ENCODE results near the gene CCDC106.

Gene CCDC106

DNA sequence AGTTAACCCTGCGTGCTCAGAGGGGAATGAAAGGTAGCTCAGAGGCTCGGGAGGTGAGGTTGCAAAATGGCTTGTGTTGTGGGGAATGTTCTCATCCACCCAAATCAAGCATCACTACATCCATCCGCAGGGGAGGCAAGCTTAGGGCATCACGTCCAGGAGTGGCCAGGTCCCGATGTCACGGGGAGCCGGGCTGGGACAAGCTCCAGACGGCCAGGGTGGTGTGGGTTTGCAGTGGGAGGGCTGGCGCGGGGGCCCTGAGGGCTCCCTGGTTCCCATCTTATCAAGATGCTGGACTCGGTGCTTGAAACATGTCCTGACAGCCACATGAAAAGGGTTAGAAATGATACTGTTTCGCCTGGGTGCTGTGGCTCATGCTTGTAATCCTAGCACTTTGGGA, 52.8 kb downstream of the CCDC106 start:
- no peak for DNase-seq

DNA sequence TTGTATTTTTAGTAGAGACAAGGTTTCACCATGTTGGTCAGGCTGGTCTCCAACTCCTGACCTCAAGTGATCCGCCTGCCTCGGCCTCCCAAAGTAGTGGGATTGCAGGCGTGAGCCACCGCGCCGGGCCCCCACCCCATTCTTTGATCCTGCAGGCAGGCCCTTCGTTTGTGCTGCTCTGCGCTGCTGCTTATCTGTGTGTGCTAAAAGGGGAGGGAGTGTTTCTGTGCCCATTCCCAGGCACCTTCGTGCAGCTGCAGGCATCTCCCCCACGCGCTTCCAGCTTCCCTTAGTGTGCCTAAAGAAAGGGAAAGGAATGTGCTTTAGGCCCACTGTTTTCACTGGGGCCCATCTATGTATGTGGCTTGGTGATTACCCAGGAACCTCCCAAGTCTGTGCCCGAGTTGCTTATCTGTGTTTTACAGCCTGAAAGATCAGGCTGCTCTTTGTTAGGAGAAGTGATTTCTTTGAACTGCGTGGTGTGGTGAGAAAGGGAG, 54.2 kb downstream of the CCDC106 start:
- no peak for DNase-seq

Measured in right hindlimb (tissue), 1 donor.